ENCODE data around the gene GFM1. TPM values are rescaled to one million over a fixed set of nuclear protein-coding genes. Genes with fewer than 3 reads are reported as not detected.
"Not testable (repeated sequence)": the region's sequence is repeated elsewhere in the genome, so short reads cannot be mapped to it uniquely, and the experiment has no call there.

GFM1 gene
- total and polyA plus RNA-seq, 7 donors: 49.3 to 83.3 (median 64.0) TPM

DNA sequence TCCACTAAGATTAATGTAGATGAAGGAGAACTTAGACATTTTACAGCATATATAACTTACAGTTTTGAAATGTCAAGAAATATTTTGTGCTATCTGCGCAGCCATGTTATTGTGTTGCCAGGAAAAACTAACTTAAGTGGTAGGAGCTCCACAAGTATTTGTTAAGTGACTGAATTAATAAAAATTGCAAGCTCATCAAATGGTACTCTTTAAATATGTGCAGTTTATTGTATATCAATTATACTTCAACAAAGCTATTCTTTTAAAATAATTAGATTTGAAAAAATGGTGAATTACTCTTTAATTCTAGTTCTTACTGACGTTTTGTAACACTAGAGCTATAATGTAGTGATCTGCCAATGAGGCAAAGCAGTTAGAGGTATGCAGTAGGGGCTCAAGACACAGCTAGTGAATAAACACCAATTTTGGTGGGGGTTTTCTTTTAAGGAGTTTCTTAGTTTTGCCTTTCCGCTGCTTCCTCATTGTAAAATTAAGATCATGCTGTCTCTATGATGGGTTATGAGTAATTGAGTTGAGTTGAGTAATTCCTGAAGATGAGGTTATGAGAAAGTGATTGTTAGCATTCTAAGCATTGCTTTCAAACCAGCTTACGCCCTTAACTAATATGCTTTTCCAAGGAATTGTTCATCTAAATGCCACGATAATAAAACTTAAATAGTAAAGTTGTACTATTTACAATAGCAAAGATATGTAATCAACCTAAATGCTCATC, 39.1 kb downstream of the GFM1 start:
- Histone ChIP-seq H3K27ac (no peak overlapping the region), H3K4me1 (no peaks in the 10 kb centered on the region), H3K36me3 (ENCODE audit: insufficient read depth in 1 of 2, low read depth in 1 of 2) (peaks cover 0 to 72% of the 10 kb centered on the region in 2 donors), H3K27me3 (ENCODE audit: insufficient read depth in 3 of 3, low read length in 2 of 3) (no peaks in the 10 kb centered on the region), H3K4me3 (no peak overlapping the region), H3K9me3 (no peaks in the 10 kb centered on the region)
- intact Hi-C loops (cut with DNase I): no loop called here
- ATAC-seq (no peak), DNase-seq (no peak)
- WGBS, 3 donors: 83 to 95% (median 94%) methylated on average over 5 of the region's 5 CpGs
- TF ChIP-seq, protein P1, sequence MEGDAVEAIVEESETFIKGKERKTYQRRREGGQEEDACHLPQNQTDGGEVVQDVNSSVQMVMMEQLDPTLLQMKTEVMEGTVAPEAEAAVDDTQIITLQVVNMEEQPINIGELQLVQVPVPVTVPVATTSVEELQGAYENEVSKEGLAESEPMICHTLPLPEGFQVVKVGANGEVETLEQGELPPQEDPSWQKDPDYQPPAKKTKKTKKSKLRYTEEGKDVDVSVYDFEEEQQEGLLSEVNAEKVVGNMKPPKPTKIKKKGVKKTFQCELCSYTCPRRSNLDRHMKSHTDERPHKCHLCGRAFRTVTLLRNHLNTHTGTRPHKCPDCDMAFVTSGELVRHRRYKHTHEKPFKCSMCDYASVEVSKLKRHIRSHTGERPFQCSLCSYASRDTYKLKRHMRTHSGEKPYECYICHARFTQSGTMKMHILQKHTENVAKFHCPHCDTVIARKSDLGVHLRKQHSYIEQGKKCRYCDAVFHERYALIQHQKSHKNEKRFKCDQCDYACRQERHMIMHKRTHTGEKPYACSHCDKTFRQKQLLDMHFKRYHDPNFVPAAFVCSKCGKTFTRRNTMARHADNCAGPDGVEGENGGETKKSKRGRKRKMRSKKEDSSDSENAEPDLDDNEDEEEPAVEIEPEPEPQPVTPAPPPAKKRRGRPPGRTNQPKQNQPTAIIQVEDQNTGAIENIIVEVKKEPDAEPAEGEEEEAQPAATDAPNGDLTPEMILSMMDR (IDR thresholded peaks at IDR 0.05): no peak

DNA sequence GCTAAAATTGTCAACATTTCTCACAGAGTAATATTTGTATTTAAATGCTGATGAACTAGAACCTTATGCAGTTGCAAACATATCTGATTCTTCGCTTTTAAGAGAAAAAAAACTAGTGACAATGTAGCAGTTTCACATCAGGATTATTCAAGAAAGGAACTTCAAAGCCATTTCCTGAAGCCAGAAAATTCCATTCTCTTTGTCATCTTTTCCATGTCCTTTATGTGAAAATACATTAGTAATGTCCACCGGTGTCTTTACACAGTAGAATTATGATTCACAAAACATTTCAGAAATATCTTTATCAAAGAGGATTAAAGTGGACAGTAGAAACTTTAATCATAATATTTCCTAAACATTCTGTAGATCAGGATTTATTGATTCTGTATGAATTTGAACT, 40.8 kb downstream of the GFM1 start:
- intact Hi-C loops (cut with DNase I): no loop called here
- no peak overlapping the region for H3K4me3 ChIP-seq
- TF ChIP-seq, protein P1 (IDR thresholded peaks at IDR 0.05): no peak
- no peaks in the 10 kb centered on the region for H3K9me3 ChIP-seq
- ATAC-seq (no peak), DNase-seq (no peak)
- H3K27ac ChIP-seq: no peak overlapping the region
- H3K36me3 ChIP-seq (ENCODE audit: insufficient read depth in 1 of 2, low read depth in 1 of 2): peaks cover 0 to 63% of the 10 kb centered on the region in 2 donors
- 89 to 92% (median 90%) methylated on average over 2 of the region's 2 CpGs for WGBS, 3 donors
- no peaks in the 10 kb centered on the region for H3K4me1 ChIP-seq
- H3K27me3 ChIP-seq (ENCODE audit: insufficient read depth in 3 of 3, low read length in 2 of 3): no peaks in the 10 kb centered on the region

DNA sequence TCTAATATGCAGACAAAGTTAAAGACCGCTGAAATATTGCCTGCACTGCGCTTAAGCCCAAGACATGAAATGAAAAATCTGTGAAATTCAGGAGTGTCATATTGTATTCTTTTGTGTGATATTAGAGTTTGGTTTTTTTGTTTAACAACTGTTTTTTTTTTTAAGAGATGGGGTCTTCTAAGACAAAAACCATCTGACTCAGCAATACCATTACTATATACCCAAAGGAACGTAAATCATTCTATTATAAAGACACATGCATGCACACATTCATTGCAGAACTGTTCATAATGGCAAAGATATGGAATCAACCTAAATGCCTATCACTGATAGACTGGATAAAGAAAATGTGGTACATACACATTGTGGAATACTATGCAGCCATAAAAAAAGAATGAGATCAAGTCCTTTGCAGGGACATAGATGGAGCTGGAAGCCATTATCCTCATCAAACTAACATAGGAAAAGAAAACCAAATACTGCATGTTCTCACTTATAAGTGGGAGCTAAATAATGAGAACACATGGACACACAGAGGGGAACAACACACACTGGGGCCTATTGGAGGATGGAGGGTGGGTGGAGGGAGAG, 49.6 kb downstream of the GFM1 start:
- H3K4me1 ChIP-seq; H3K9me3 ChIP-seq; ATAC-seq; H3K27ac ChIP-seq; H3K27me3 ChIP-seq (ENCODE audit: insufficient read depth in 3 of 3, low read length in 2 of 3); intact Hi-C loops (cut with DNase I); H3K4me3 ChIP-seq; DNase-seq: not testable (repeated sequence)
- WGBS, 3 donors: 81 to 98% (median 97%) methylated on average over 3 of the region's 3 CpGs
- peaks cover 0 to 78% of the 10 kb centered on the region in 2 donors for H3K36me3 ChIP-seq (ENCODE audit: insufficient read depth in 1 of 2, low read depth in 1 of 2)

DNA sequence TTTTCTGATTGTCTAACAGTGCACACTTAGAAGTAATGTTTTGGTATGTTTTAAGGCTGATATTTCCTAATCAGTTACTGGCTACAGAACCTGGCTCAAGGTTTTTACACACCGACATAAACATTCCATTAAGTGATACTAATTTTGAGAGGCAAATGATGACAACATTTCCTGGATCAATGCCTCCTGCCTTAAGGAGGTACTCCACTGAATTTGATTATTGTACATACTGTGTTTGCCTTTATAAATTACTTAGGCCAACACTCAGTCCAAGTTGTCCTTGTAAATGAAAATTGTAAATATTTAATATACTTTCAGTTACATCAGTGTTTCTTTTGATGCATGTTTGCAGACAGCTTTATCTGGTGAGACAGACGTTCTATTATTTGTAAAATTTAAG, 52.3 kb downstream of the GFM1 start:
- TF ChIP-seq, protein P1 (IDR thresholded peaks at IDR 0.05): no peak
- WGBS, 3 donors: 40 to 57% (median 53%) methylated on average over 2 of the region's 2 CpGs
- DNase-seq (no peak), ATAC-seq (no peak)
- no peaks in the 10 kb centered on the region for H3K9me3 ChIP-seq
- H3K27ac ChIP-seq: no peak overlapping the region
- peaks cover 0 to 63% of the 10 kb centered on the region in 2 donors for H3K36me3 ChIP-seq (ENCODE audit: insufficient read depth in 1 of 2, low read depth in 1 of 2)
- H3K4me3 ChIP-seq: no peak overlapping the region
- intact Hi-C loops (cut with DNase I): no loop called here
- no peaks in the 10 kb centered on the region for H3K27me3 ChIP-seq (ENCODE audit: insufficient read depth in 3 of 3, low read length in 2 of 3)
- H3K4me1 ChIP-seq: no peaks in the 10 kb centered on the region

DNA sequence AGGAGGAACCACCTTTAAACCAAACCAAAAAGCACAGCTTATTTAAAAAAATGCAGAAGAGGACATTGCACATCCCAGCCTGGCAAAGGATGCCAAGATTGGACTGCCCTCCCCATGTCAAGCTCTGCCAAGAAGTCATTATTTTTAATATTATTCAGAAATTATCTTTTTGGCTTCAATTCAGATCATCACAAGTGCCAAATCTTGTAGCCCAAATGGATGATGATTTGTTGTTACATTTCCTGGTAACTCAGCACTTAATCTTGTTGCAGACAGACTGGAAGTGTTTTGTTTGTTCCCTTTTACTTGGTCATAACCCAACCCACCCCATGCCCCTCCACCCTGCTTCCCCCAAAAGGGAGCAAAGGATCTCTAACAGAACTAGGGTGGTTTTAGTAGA, 56.2 kb downstream of the GFM1 start:
- DNase-seq (no peak), ATAC-seq (no peak)
- Histone ChIP-seq H3K36me3 (ENCODE audit: insufficient read depth in 1 of 2, low read depth in 1 of 2) (peaks cover 0 to 38% of the 10 kb centered on the region in 2 donors), H3K27me3 (ENCODE audit: insufficient read depth in 3 of 3, low read length in 2 of 3) (no peaks in the 10 kb centered on the region), H3K4me3 (no peak overlapping the region), H3K4me1 (no peaks in the 10 kb centered on the region), H3K27ac (no peak overlapping the region), H3K9me3 (no peaks in the 10 kb centered on the region)
- intact Hi-C loops (cut with DNase I): no loop called here
- TF ChIP-seq, protein P1 (IDR thresholded peaks at IDR 0.05): no peak

All from psoas muscle (tissue), 8 donors.